HEK293 (cell line): ENCODE results near the gene TMEM273.

Experiments used
- CTCF ChIA-PET: fragments of 350-600 bp; formaldehyde crosslinking; extraction: SDS; loops from one replicate; lab custom pipeline; 2021; ENCODE audit warnings: antibody characterized with exemption; lab: Yijun Ruan, JAX
- POLR2A ChIA-PET: fragments of 300-600 bp; formaldehyde crosslinking; extraction: SDS; loops from one replicate; lab custom pipeline; 2020; ENCODE audit warnings: antibody characterized with exemption, inconsistent platforms; lab: Yijun Ruan, JAX
- H3K27ac ChIP-seq: fragments of 200-500 bp; sonication (Bioruptor generic); 2 replicates; pipeline ENCODE4 v1.5.1; 2014; ENCODE audit warnings: low read depth, low read length, control low read depth, inconsistent platforms; ENCODE audit errors: extremely low read depth
- H3K36me3 ChIP-seq, 2 experiments: fragments of 200-500 bp in 1 of 2; sonication (Bioruptor generic) in 1 of 2; 1 replicate in 1 of 2; 2 replicates in 1 of 2; pipeline ENCODE4 v1.5.1; 2014 to 2017; ENCODE audit warnings: inconsistent platforms in 2 of 2, low read length in 2 of 2; ENCODE audit not compliant: control insufficient read depth in 2 of 2, insufficient read depth in 1 of 2
- H3K4me1 ChIP-seq: fragments of 200-500 bp; sonication (Bioruptor generic); 2 replicates; pipeline ENCODE4 v1.5.1; 2014; ENCODE audit warnings: mild to moderate bottlenecking, low read length, inconsistent platforms; ENCODE audit not compliant: control insufficient read depth, insufficient read depth
- H3K4me3 ChIP-seq: 2 replicates; pipeline ENCODE4 v1.5.1; 2011; ENCODE audit warnings: low read depth, mild to moderate bottlenecking, control low read depth, low read length, moderate library complexity
- H3K9me3 ChIP-seq: fragments of 200-500 bp; sonication (Bioruptor generic); 2 replicates; pipeline ENCODE4 v1.5.1; 2014; ENCODE audit warnings: low read depth, low read length, inconsistent platforms; ENCODE audit not compliant: control insufficient read depth, insufficient read depth
- AEBP2 ChIP-seq: fragments of 450-650 bp; formaldehyde crosslinking; IDR thresholded peaks from 2 replicates; pipeline ENCODE4 v1.5.1; 2016; ENCODE audit warnings: missing biosample characterization, missing genetic modification characterization, borderline replicate concordance
- FEZF1 ChIP-seq: fragments of 450-650 bp; formaldehyde crosslinking; IDR thresholded peaks from 2 replicates; pipeline ENCODE4 v1.5.1; 2016; ENCODE audit warnings: missing biosample characterization, missing genetic modification characterization
- GFI1B ChIP-seq: fragments of 450-650 bp; formaldehyde crosslinking; IDR thresholded peaks from 2 replicates; pipeline ENCODE4 v1.5.1; 2016; ENCODE audit warnings: missing biosample characterization, missing genetic modification characterization
- GLIS1 ChIP-seq: fragments of 450-650 bp; formaldehyde crosslinking; IDR thresholded peaks from 2 replicates; pipeline ENCODE4 v1.5.1; 2016; ENCODE audit warnings: missing biosample characterization, missing genetic modification characterization
- KLF16 ChIP-seq: fragments of 450-650 bp; formaldehyde crosslinking; IDR thresholded peaks from 2 replicates; pipeline ENCODE4 v1.5.1; 2017; ENCODE audit warnings: missing biosample characterization, missing genetic modification characterization
- KLF9 ChIP-seq: fragments of 450-650 bp; formaldehyde crosslinking; IDR thresholded peaks from 2 replicates; pipeline ENCODE4 v1.5.1; 2016; ENCODE audit warnings: missing biosample characterization, missing genetic modification characterization, low read depth
- SCRT2 ChIP-seq: fragments of 450-650 bp; formaldehyde crosslinking; IDR thresholded peaks from 2 replicates; pipeline ENCODE4 v1.5.1; 2016; ENCODE audit warnings: missing biosample characterization, missing genetic modification characterization
- ZBTB20 ChIP-seq: fragments of 450-650 bp; formaldehyde crosslinking; IDR thresholded peaks from 2 replicates; pipeline ENCODE4 v1.5.1; 2016; ENCODE audit warnings: missing biosample characterization, missing genetic modification characterization
- ZNF10 ChIP-seq: fragments of 450-650 bp; formaldehyde crosslinking; IDR thresholded peaks from 2 replicates; pipeline ENCODE4 v1.5.1; 2017; ENCODE audit warnings: missing biosample characterization, missing genetic modification characterization
- ZNF184 ChIP-seq: fragments of 450-650 bp; IDR thresholded peaks from 2 replicates; pipeline ENCODE4 v1.5.1; 2018; ENCODE audit warnings: missing biosample characterization, mild to moderate bottlenecking, missing genetic modification characterization
- ZNF239 ChIP-seq: fragments of 450-650 bp; formaldehyde crosslinking; IDR thresholded peaks from 2 replicates; pipeline ENCODE4 v1.5.1; 2016; ENCODE audit warnings: missing biosample characterization, missing genetic modification characterization
- ZNF354C ChIP-seq: fragments of 450-650 bp; formaldehyde crosslinking; IDR thresholded peaks from 2 replicates; pipeline ENCODE4 v1.5.1; 2016; ENCODE audit warnings: missing biosample characterization, missing genetic modification characterization, low read depth, borderline replicate concordance
- ZNF398 ChIP-seq: fragments of 450-650 bp; formaldehyde crosslinking; IDR thresholded peaks from 2 replicates; pipeline ENCODE4 v1.5.1; 2017; ENCODE audit warnings: missing biosample characterization, missing genetic modification characterization
- ZNF426 ChIP-seq: fragments of 450-650 bp; formaldehyde crosslinking; IDR thresholded peaks from 2 replicates; pipeline ENCODE4 v1.5.1; 2017; ENCODE audit warnings: missing biosample characterization, missing genetic modification characterization, mild to moderate bottlenecking, inconsistent platforms, moderate library complexity
- ZNF548 ChIP-seq: fragments of 450-650 bp; formaldehyde crosslinking; IDR thresholded peaks from 2 replicates; pipeline ENCODE4 v1.5.1; 2016; ENCODE audit warnings: missing biosample characterization, missing genetic modification characterization
- ZNF549 ChIP-seq: fragments of 450-650 bp; IDR thresholded peaks from 2 replicates; pipeline ENCODE4 v1.5.1; 2018; ENCODE audit warnings: missing biosample characterization, missing genetic modification characterization, mild to moderate bottlenecking, inconsistent platforms, moderate library complexity
- ZNF623 ChIP-seq: fragments of 450-650 bp; formaldehyde crosslinking; IDR thresholded peaks from 2 replicates; pipeline ENCODE4 v1.5.1; 2016; ENCODE audit warnings: missing biosample characterization, missing genetic modification characterization
- ZNF677 ChIP-seq: fragments of 450-650 bp; IDR thresholded peaks from 2 replicates; pipeline ENCODE4 v1.5.0; 2018; ENCODE audit warnings: missing biosample characterization, mild to moderate bottlenecking, missing genetic modification characterization, moderate library complexity
- ZNF777 ChIP-seq: fragments of 450-650 bp; formaldehyde crosslinking; IDR thresholded peaks from 2 replicates; pipeline ENCODE4 v1.5.1; 2017; ENCODE audit warnings: missing biosample characterization, missing genetic modification characterization, borderline replicate concordance
- ZNF792 ChIP-seq: fragments of 450-650 bp; formaldehyde crosslinking; IDR thresholded peaks from 2 replicates; pipeline ENCODE4 v1.5.1; 2016; ENCODE audit warnings: missing biosample characterization, missing genetic modification characterization
- TF ChIP-seq, protein P1 (sequence below): fragments of 450-650 bp; formaldehyde crosslinking; IDR thresholded peaks from 2 replicates; pipeline ENCODE4 v1.5.1; 2016; ENCODE audit warnings: missing biosample characterization, missing genetic modification characterization
- TF ChIP-seq, protein P2 (sequence below): fragments of 450-650 bp; formaldehyde crosslinking; IDR thresholded peaks from 2 replicates; pipeline ENCODE4 v1.5.1; 2016; ENCODE audit warnings: missing biosample characterization, missing genetic modification characterization, borderline replicate concordance

TMEM273 gene

GRCh38 chr10:49187044-49187484, 1.1 kb downstream of the TMEM273 start:
- no peaks in the 10 kb centered on the region for H3K36me3 ChIP-seq
- H3K9me3 ChIP-seq, result no peaks in the 10 kb centered on the region
- ChIA-PET POLR2A (no interaction called here), CTCF (interaction anchor here (0.5 kb wide), 1 partner anchor 531 kb away, joined by 3 read pairs; no protein-coding TSS in a partner anchor)
- no peaks in the 10 kb centered on the region for H3K4me1 ChIP-seq
- TF ChIP-seq ZNF239 (tag by site-specific recombination) (no peak), ZNF677 (tag by site-specific recombination) (no peak), ZNF777 (no peak), KLF16 (no peak), ZNF184 (tag by site-specific recombination) (no peak), ZNF548 (tag by site-specific recombination) (no peak), GLIS1 (tag by site-specific recombination) (no peak), SCRT2 (tag by site-specific recombination) (no peak), ZNF426 (tag by site-specific recombination) (no peak), KLF9 (tag by site-specific recombination) (no peak), FEZF1 (tag by site-specific recombination) (no peak), ZNF623 (tag by site-specific recombination) (no peak), ZNF10 (tag by site-specific recombination) (no peak), ZBTB20 (no peak)
- TF ChIP-seq, protein P1, sequence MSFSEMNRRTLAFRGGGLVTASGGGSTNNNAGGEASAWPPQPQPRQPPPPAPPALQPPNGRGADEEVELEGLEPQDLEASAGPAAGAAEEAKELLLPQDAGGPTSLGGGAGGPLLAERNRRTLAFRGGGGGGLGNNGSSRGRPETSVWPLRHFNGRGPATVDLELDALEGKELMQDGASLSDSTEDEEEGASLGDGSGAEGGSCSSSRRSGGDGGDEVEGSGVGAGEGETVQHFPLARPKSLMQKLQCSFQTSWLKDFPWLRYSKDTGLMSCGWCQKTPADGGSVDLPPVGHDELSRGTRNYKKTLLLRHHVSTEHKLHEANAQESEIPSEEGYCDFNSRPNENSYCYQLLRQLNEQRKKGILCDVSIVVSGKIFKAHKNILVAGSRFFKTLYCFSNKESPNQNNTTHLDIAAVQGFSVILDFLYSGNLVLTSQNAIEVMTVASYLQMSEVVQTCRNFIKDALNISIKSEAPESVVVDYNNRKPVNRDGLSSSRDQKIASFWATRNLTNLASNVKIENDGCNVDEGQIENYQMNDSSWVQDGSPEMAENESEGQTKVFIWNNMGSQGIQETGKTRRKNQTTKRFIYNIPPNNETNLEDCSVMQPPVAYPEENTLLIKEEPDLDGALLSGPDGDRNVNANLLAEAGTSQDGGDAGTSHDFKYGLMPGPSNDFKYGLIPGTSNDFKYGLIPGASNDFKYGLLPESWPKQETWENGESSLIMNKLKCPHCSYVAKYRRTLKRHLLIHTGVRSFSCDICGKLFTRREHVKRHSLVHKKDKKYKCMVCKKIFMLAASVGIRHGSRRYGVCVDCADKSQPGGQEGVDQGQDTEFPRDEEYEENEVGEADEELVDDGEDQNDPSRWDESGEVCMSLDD (tag by site-specific recombination), result no peak
- TF ChIP-seq, protein P2, sequence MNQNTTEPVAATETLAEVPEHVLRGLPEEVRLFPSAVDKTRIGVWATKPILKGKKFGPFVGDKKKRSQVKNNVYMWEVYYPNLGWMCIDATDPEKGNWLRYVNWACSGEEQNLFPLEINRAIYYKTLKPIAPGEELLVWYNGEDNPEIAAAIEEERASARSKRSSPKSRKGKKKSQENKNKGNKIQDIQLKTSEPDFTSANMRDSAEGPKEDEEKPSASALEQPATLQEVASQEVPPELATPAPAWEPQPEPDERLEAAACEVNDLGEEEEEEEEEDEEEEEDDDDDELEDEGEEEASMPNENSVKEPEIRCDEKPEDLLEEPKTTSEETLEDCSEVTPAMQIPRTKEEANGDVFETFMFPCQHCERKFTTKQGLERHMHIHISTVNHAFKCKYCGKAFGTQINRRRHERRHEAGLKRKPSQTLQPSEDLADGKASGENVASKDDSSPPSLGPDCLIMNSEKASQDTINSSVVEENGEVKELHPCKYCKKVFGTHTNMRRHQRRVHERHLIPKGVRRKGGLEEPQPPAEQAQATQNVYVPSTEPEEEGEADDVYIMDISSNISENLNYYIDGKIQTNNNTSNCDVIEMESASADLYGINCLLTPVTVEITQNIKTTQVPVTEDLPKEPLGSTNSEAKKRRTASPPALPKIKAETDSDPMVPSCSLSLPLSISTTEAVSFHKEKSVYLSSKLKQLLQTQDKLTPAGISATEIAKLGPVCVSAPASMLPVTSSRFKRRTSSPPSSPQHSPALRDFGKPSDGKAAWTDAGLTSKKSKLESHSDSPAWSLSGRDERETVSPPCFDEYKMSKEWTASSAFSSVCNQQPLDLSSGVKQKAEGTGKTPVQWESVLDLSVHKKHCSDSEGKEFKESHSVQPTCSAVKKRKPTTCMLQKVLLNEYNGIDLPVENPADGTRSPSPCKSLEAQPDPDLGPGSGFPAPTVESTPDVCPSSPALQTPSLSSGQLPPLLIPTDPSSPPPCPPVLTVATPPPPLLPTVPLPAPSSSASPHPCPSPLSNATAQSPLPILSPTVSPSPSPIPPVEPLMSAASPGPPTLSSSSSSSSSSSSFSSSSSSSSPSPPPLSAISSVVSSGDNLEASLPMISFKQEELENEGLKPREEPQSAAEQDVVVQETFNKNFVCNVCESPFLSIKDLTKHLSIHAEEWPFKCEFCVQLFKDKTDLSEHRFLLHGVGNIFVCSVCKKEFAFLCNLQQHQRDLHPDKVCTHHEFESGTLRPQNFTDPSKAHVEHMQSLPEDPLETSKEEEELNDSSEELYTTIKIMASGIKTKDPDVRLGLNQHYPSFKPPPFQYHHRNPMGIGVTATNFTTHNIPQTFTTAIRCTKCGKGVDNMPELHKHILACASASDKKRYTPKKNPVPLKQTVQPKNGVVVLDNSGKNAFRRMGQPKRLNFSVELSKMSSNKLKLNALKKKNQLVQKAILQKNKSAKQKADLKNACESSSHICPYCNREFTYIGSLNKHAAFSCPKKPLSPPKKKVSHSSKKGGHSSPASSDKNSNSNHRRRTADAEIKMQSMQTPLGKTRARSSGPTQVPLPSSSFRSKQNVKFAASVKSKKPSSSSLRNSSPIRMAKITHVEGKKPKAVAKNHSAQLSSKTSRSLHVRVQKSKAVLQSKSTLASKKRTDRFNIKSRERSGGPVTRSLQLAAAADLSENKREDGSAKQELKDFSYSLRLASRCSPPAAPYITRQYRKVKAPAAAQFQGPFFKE (tag by site-specific recombination), result no peak
- H3K27ac ChIP-seq, result no peak overlapping the region
- H3K4me3 ChIP-seq, result no peak overlapping the region

- Histone ChIP-seq H3K36me3 (no peaks in the 10 kb centered on the region), H3K4me1 (no peaks in the 10 kb centered on the region), H3K27ac (no peak overlapping the region), H3K4me3 (no peak overlapping the region), H3K9me3 (no peaks in the 10 kb centered on the region)
- POLR2A ChIA-PET, result no interaction called here
- CTCF ChIA-PET, result interaction anchor here (0.5 to 0.7 kb wide), 2 partner anchors 176 to 531 kb away, joined by 3 read pairs; no protein-coding TSS in a partner anchor
- TF ChIP-seq ZNF354C (tag by site-specific recombination) (no peak), ZNF398 (no peak), AEBP2 (tag by site-specific recombination) (no peak), ZNF549 (tag by site-specific recombination) (no peak), ZNF548 (tag by site-specific recombination) (no peak), ZNF184 (tag by site-specific recombination) (no peak), GFI1B (tag by site-specific recombination) (no peak), ZNF792 (tag by site-specific recombination) (no peak)
Observed at GRCh38 chr10:49186613-49187012, 1.6 kb downstream of the TMEM273 start.
